AG09319 (cell line): ENCODE results near the gene CUBN.

ENCODE experiments used
- DNase-seq: peaks from one replicate; pipeline ENCODE4 v3.0.0-alpha.2; 2010; ENCODE audit warnings: low read depth; ENCODE audit errors: extremely low read depth
- CTCF ChIP-seq: IDR thresholded peaks from 2 replicates; pipeline ENCODE4 v1.5.1; 2011; ENCODE audit warnings: low read depth, mild to moderate bottlenecking, inconsistent platforms, low read length, moderate library complexity

Gene CUBN

GRCh38 chr10:16941870-16942269, 187.7 kb downstream of the CUBN start:
- no peak for TF ChIP-seq CTCF
- DNase-seq = no peak

- TF ChIP-seq CTCF = no peak
Observed at GRCh38 chr10:16941067-16941466, 188.5 kb downstream of the CUBN start.

GRCh38 chr10:16938952-16939351, 190.7 kb downstream of the CUBN start:
- no peak for TF ChIP-seq CTCF

More at GRCh38 chr10:16941067-16941466, 188.5 kb downstream of the CUBN start:
- no peak for DNase-seq

GRCh38 chr10:16934461-16934860, 195.2 kb downstream of the CUBN start:
- TF ChIP-seq CTCF = no peak
- no peak for DNase-seq

More at GRCh38 chr10:16938952-16939351, 190.7 kb downstream of the CUBN start:
- no peak for DNase-seq

DNA sequence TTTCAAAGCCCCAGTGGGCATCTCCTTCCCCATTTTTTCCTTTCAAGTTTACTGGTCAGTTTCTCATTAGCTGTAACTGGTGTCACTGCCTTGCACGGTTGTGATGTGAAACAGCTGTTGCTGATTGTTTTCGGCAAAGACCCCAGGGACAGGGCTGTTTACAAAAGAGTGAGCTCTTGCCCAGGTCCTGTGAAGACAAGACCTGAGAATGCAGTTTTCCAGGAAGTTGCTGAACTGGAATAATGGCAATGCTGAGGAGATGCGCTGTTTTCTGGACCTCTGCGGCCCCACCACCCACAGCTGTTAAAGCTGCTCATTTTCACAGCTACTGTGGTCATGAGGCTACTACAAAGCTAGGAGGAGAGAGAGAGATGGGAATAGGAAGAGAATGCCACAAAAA, 195.8 kb downstream of the CUBN start:
- TF ChIP-seq CTCF = no peak
- DNase-seq = no peak

- TF ChIP-seq CTCF = no peak
- DNase-seq = no peak
Observed at GRCh38 chr10:16931930-16932329, 197.7 kb downstream of the CUBN start.

- DNase-seq = no peak
- TF ChIP-seq CTCF = no peak
Observed at GRCh38 chr10:16930540-16930939, 199.1 kb downstream of the CUBN start.
